ENCODE measurements around the gene SYNE2. TPM values are rescaled to one million over a fixed set of nuclear protein-coding genes. Genes with fewer than 3 reads are reported as not detected.

SYNE2 gene
- total and polyA plus RNA-seq, 10 of the 15 experiments (the other 5 are each of a cell fraction or from before 2014, with no cell fraction given), result 2.1 to 52.7 (median 38.1) TPM

- POLR2A ChIA-PET, result no interaction called here
- SMC1A ChIA-PET (ENCODE audit: uncharacterized antibody, unreplicated experiment), result interaction anchor here (1.0 kb wide), 1 partner anchor 47 kb away, joined by 3 read pairs; no protein-coding TSS in a partner anchor
- RAD21 ChIA-PET (ENCODE audit: unreplicated experiment), result no interaction called here
- no peaks in the 10 kb centered on the region for H3K79me2 ChIP-seq (ENCODE audit: control insufficient read depth, insufficient read depth, low read length)
- no peak overlapping the region for H2AFZ ChIP-seq (ENCODE audit: control insufficient read depth, low read depth, low read length)
- peaks cover 1 to 4% of the 10 kb centered on the region in 2 experiments; a peak in 3 of 4 replicates for H3K36me3 ChIP-seq (ENCODE audit: control insufficient read depth in 2 of 2, insufficient read depth in 2 of 2, low read length in 1 of 2)
- no peaks in the 10 kb centered on the region for H3K27me3 ChIP-seq (replicated peaks in 1 of 2; ENCODE audit: control insufficient read depth in 2 of 2, insufficient read depth in 2 of 2, low read length in 1 of 2)
- intact Hi-C loops (cut with micrococcal nuclease; ENCODE audit: unreplicated experiment) (no loop called here), in situ Hi-C loops (cut with MboI) (no loop called here)
- 97% methylated on average over 3 of the region's 3 CpGs for WGBS (ENCODE audit: insufficient coverage, insufficient replicate concordance, low lambda C conversion rate, missing lambda C conversion rate)
- no peak overlapping the region for H3K4me3 ChIP-seq
- FAIRE-seq, result no peak
- no peaks in the 10 kb centered on the region for H4K20me1 ChIP-seq (ENCODE audit: control insufficient read depth, insufficient read depth)
- TF ChIP-seq ZNF687 (IDR thresholded peaks at IDR 0.05), result no peak
- no peak for TF ChIP-seq REST (IDR thresholded peaks at IDR 0.05; ENCODE audit: low read depth, low read length)
- TF ChIP-seq EGR1 (IDR thresholded peaks at IDR 0.05; ENCODE audit: borderline replicate concordance in 1 of 2, low read depth in 2 of 2, low read length in 2 of 2), result no peak
- TF ChIP-seq ZZZ3 (IDR thresholded peaks at IDR 0.05; ENCODE audit: control insufficient read depth, insufficient read length, low read depth), result no peak
- TF ChIP-seq ZBED1 (IDR thresholded peaks at IDR 0.05; ENCODE audit: borderline replicate concordance), result no peak
- TF ChIP-seq SMAD1 (IDR thresholded peaks at IDR 0.05; ENCODE audit: low read depth, partially characterized antibody), result no peak
- no peak for TF ChIP-seq POLR2A (IDR thresholded peaks at IDR 0.05; ENCODE audit: low read depth, low read length)
- no peak for TF ChIP-seq IKZF2 (IDR thresholded peaks at IDR 0.05)
- TF ChIP-seq NFYA (IDR thresholded peaks at IDR 0.05; ENCODE audit: borderline replicate concordance, low read depth, low read length), result no peak
- no peak for TF ChIP-seq CBX3 (IDR thresholded peaks at IDR 0.05; ENCODE audit: borderline replicate concordance, low read depth)
- TF ChIP-seq DPF2 (IDR thresholded peaks at IDR 0.05), result no peak
- no peak for TF ChIP-seq JUND (IDR thresholded peaks at IDR 0.05; ENCODE audit: low read depth, low read length)
- no peak for TF ChIP-seq ATF7 (IDR thresholded peaks at IDR 0.05; ENCODE audit: low read depth)
- no peak for TF ChIP-seq SRF (IDR thresholded peaks at IDR 0.05; ENCODE audit: low read depth in 2 of 2, low read length in 2 of 2)
- no peak overlapping the region for H3K9ac ChIP-seq (ENCODE audit: control insufficient read depth, insufficient read depth, low read length)
- no peaks in the 10 kb centered on the region for H3K9me3 ChIP-seq (replicated peaks; ENCODE audit: control insufficient read depth, insufficient read depth, low read length)
- H3K27ac ChIP-seq (ENCODE audit: control insufficient read depth, insufficient read depth), result no peak overlapping the region
- CTCF ChIA-PET, result interaction anchor here (0.5 kb wide), 1 partner anchor 28 kb away, joined by 3 read pairs; no protein-coding TSS in a partner anchor
- BruUV-seq (replicated peaks), result no TSS peak
- DNase-seq (ENCODE audit: low read depth, low spot score), result no peak
- H3K4me1 ChIP-seq (ENCODE audit: control insufficient read depth, insufficient read depth, low read length), result no peaks in the 10 kb centered on the region
- no peak overlapping the region for H3K4me2 ChIP-seq (ENCODE audit: control insufficient read depth, insufficient read depth)
- no peak for ATAC-seq
Observed at GRCh38 chr14:64178814-64179213, 326.0 kb downstream of the SYNE2 start.
